HG03342 (cell line): ENCODE data around the gene FOXR1.
"Not testable (repeated sequence)": the region's sequence is repeated elsewhere in the genome, so short reads cannot be mapped to it uniquely, and the experiment has no call there.

Source experiments
- ATAC-seq: cut with Tn5 transposase; IDR thresholded peaks from one replicate; pipeline ENCODE4 v1.9.1; 2021; ENCODE audit warnings: mild to moderate bottlenecking, moderate library complexity; ENCODE audit not compliant: unreplicated experiment

FOXR1 gene

GRCh38 chr11:118939953-118940598 is 31.5 kb upstream of the FOXR1 start:
- ATAC-seq, result no peak

- ATAC-seq, result no peak
Measured at GRCh38 chr11:118947091-118947490, 24.5 kb upstream of the FOXR1 start.

GRCh38 chr11:118948000-118948399 is 23.6 kb upstream of the FOXR1 start:
- ATAC-seq, result no peak

DNA sequence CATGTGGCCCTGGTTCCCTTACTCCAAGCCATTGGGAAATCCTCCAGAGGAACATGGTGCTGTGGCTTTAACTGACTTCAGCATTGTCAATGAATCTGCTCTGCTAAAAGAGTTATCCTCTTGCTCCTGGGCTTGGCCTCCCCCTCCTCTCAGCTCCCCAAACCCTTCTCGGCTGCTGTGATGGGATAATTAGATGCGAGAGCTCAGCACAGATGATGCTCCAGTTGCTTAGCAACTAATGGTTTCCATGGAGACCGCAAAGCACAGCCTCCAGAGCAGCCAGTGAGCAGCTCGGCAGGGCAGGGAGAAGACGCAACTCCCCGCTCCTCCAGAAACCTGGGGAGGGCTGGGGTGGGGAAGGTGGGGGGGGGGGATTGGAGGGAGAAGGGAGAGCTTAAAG is 18.3 kb upstream of the FOXR1 start:
- ATAC-seq, result no peak

- ATAC-seq, result not testable (repeated sequence)
Measured at GRCh38 chr11:118953976-118954375, 17.6 kb upstream of the FOXR1 start.

DNA sequence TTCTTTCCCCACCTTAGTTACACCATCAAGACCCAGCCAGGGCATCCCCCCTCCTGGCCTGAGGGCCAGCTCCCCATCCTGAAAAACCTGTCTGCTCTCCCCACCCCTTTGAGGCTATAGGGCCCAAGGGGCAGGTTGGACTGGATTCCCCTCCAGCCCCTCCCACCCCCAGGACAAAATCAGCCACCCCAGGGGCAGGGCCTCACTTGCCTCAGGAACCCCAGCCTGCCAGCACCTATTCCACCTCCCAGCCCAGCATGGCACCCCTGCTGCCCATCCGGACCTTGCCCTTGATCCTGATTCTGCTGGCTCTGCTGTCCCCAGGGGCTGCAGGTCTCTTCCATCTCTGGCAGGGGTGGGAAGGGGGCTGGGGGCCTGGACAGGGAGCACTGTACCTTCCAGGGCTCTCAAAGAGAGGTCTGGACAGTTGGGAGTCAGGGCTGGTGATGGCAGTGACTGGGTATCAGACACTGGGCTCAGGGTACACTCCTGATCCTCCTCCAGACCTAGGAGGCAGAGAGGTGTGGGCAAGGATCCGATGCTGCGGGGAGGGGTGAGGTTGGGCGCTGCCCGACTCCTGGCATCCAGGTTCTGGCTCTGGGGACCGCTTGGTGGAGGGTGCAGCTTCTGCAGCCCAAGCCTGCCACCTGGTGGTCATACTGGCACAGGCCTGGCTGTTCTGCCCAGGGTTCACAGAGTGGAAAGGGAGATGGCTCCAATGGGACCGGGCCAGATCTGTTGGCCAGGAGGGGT is 15.3 kb upstream of the FOXR1 start, which contains the start of gene UPK2:
UPK2 (plus strand) TSS at position 205 of the 753 bp plus-strand sequence; CDS start at position 258, 53 bp downstream.
- no peak for ATAC-seq

DNA sequence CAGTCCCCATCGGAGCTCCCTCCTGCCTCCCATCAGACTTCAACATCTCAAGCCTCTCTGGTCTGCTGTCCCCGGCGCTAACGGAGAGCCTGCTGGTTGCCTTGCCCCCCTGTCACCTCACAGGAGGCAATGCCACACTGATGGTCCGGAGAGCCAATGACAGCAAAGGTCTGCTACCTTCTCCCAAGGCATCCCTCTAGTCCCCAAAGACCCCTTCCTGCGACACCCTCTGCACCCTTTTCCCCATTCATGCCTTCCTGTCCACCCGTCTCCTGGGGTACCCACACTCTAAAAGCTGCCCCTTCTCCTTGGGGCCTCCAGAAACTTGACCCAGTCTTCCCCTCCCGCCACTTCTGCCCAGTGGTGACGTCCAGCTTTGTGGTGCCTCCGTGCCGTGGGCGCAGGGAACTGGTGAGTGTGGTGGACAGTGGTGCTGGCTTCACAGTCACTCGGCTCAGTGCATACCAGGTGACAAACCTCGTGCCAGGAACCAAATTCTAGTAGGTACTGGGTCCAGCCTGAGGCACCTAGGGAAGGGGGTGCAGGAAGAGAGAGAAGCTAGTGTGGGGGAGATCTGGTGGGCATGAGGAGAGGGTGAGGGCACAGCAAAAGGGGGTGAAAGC is 14.6 kb upstream of the FOXR1 start:
- ATAC-seq, result no peak

DNA sequence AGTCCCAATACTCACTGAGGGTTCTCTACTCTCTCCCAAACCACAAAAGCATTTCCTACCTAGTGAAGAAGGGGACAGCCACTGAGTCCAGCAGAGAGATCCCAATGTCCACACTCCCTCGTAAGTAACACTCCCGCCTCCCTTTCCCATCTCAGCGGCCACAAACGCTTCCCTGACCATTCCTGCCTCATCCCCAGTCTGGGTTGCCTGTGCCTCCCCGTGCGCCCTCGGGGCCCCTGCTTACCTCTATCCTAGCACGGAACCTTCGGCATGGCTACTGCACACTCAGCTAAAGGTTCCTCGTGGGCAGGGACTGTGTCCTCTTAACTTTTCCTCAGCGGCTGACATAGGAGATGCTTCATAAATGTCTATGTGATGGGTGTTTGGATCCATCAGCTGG is 14.0 kb upstream of the FOXR1 start:
- ATAC-seq, result no peak

DNA sequence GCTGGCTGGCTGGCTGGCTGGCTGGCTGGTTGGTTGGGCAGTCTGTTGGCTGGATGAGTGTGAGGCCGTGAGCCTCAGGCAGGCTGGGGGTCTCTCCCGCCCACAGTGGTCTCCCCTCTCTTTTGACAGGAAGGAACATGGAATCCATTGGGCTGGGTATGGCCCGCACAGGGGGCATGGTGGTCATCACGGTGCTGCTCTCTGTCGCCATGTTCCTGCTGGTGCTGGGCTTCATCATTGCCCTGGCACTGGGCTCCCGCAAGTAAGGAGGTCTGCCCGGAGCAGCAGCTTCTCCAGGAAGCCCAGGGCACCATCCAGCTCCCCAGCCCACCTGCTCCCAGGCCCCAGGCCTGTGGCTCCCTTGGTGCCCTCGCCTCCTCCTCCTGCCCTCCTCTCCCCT is 13.6 kb upstream of the FOXR1 start:
- ATAC-seq, result no peak

DNA sequence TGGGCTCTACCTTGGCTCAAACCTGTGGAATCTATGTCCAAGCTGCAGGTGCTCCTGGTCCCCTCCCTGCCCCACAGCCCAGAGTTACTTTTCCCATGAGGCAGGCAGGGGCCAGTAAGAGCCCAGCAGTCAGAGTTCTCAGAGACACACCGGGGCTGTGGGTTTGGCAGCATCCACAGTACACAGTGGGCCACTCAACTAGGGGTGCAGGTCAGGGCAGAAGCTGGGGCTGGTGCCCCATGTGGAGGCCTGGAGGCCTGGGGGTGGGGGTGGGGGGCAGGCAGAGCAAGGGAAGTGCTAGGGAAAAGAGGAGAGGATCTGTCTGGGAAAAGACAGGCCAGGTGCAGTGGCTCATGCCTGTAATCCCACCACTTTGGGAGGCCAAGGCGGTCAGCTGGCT is 13.0 kb upstream of the FOXR1 start:
- no peak for ATAC-seq

DNA sequence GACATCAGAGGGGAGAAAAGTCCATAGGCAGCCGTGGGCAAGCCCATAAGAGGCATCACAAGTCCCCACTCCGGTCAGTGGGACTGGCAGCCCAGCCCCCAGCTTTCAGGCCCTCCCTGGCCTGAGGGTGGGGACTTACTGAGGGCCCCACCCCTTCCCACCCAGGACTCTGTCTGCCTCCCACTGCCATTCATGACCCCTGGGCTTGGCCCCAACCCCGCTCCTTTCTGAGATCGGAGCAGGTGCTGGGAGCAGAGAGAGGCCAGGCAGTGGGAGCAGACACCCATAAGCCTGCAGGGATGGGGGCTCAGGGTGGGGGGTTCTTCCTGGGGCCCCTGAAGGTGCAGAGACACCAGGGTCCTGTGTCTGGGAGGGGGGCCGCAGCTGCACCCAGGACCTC is 10.4 kb upstream of the FOXR1 start:
- ATAC-seq, result no peak

GRCh38 chr11:118961591-118961990 is 10.0 kb upstream of the FOXR1 start:
- no peak for ATAC-seq

GRCh38 chr11:118969508-118969907 is 2.1 kb upstream of the FOXR1 start:
- not testable (repeated sequence) for ATAC-seq

- ATAC-seq, result no peak
Measured at GRCh38 chr11:118973985-118974384, 2.4 kb downstream of the FOXR1 start.

DNA sequence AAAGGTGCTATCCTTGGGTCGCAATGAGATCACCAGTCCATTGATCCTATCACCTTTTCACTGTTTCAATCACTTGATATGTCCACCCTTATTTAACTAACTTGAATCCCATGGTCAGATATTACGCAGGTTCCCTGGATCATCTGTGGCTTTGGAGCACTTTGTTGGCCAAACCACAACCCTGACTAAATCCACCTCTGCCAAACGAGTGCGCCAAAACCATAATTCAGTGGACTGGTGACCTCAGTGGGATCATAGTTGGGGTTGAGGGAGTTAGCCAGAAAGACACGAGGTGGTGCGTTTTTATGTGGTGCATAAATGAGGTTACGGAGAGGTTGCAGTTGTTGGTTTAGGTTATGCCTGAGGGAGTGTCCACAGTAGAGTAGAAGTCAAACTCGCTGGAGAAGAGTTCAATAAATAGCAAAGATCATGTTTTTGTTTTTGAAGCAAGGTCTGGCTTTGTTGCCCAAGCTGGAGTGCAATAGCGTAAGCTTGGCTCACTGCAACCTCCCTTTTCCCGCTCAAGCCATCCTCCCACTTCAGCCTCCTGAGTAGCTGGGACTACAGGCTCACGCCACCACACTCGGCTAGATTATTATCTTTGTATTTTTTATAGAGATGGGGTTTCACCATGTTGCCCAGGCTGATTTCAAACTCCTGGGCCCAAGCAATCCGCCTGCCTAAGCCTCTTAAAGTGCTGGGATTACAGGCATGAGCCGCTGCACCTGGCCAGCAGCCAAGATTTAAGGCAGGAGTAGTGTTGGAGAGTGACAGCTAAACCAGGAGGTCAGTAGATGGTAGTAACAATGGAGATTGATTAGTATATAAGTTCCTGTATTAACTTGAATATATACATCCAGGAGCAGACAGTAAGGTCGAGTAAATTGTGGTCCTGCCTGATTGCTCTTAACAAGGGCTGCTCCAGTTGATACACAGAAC is 4.5 kb downstream of the FOXR1 start:
- ATAC-seq, result no peak

GRCh38 chr11:118979434-118979833 is 7.9 kb downstream of the FOXR1 start:
- no peak for ATAC-seq

- ATAC-seq, result no peak
Measured at GRCh38 chr11:118980191-118980881, 8.8 kb downstream of the FOXR1 start.

GRCh38 chr11:118984337-118984736 is 12.8 kb downstream of the FOXR1 start:
- ATAC-seq, result not testable (repeated sequence)

- no peak for ATAC-seq
Measured at GRCh38 chr11:118984825-118985224, 13.3 kb downstream of the FOXR1 start.

DNA sequence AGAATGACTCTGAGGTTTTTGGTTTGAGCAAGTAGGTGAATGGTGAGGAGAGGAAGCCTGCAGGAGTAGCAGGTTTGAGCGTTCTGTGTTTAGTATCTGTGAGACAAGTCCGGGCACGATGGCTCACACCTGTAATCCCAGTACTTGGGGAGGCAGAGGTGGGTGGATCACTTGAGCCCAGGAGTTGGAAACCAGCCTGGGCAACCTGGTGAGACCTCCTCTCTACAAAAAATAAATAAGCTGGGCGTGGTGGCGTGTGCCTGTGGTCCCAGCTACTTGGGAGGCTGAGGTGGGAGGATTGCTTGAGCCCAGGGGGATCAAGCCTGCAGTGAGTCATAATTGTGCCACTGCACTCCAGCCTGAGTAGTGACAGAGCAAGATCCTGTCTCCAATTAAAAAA is 16.7 kb downstream of the FOXR1 start:
- ATAC-seq, result no peak
